Posterior cingulate gyrus (tissue), 11 donors: ENCODE data around the gene DDX31.

ENCODE experiments used
- DNase-seq, 10 donors: peaks; one replicate each; pipeline versions ENCODE4 v3.0.0 to v3.0.0-alpha.2; 2020 to 2021; ENCODE audit warnings: mixed read lengths in 3 of 10
- intact Hi-C: fragments of 100-400 bp; cut with DNase I; formaldehyde crosslinking; loops from one replicate; pipeline ENCODE4 v1.15.1; 2023

Gene DDX31

GRCh38 chr9:132556235-132556634 lies 113.5 kb downstream of the DDX31 start:
- intact Hi-C loops = no loop called here
- peak in 1 of 10 donors; percentile 55 for DNase-seq

GRCh38 chr9:132555528-132555927 lies 114.3 kb downstream of the DDX31 start:
- DNase-seq = peak in 1 of 10 donors; percentile 11
- intact Hi-C loops = no loop called here

- peak in 2 of 10 donors; percentile 0 to 3 for DNase-seq
- intact Hi-C loops = no loop called here
Measured at GRCh38 chr9:132554755-132555154, 115.0 kb downstream of the DDX31 start.

GRCh38 chr9:132552041-132552440 lies 117.7 kb downstream of the DDX31 start:
- peak in 3 of 10 donors; percentile 55 to 73 (median 66) for DNase-seq
- intact Hi-C loops = no loop called here

- DNase-seq = peak in 3 of 10 donors; percentile 23 to 40 (median 25)
- intact Hi-C loops = no loop called here
Measured at GRCh38 chr9:132551556-132551955, 118.2 kb downstream of the DDX31 start.

- intact Hi-C loops = no loop called here
- DNase-seq = peak in 2 of 10 donors; percentile 12 to 31
Measured at GRCh38 chr9:132548751-132549640, 120.8 kb downstream of the DDX31 start.

GRCh38 chr9:132547976-132548730 lies 121.6 kb downstream of the DDX31 start:
- DNase-seq = peak in 2 of 10 donors; percentile 27 to 29
- intact Hi-C loops = no loop called here

- intact Hi-C loops = no loop called here
- peak in 2 of 10 donors; percentile 37 to 71 for DNase-seq
Measured at GRCh38 chr9:132547436-132547835, 122.3 kb downstream of the DDX31 start.

- no peak for DNase-seq
- intact Hi-C loops = no loop called here
Measured at GRCh38 chr9:132547052-132547431, 122.7 kb downstream of the DDX31 start.

- intact Hi-C loops = no loop called here
- peak in 2 of 10 donors; percentile 55 to 64 for DNase-seq
Measured at GRCh38 chr9:132546148-132547051, 123.4 kb downstream of the DDX31 start.

GRCh38 chr9:132545578-132545977 lies 124.2 kb downstream of the DDX31 start:
- intact Hi-C loops = no loop called here

GRCh38 chr9:132543960-132544359 lies 125.8 kb downstream of the DDX31 start:
- DNase-seq = peak in 2 of 10 donors; percentile 30 to 80
- intact Hi-C loops = no loop called here

More at GRCh38 chr9:132545578-132545977, 124.2 kb downstream of the DDX31 start:
- peak in 2 of 10 donors; percentile 8 to 46 for DNase-seq

GRCh38 chr9:132543251-132543650 lies 126.5 kb downstream of the DDX31 start:
- intact Hi-C loops = no loop called here
- DNase-seq = peak in 2 of 10 donors; percentile 9 to 58
